H9 (cell line): ENCODE results near the gene IZUMO1. TPM values are rescaled to one million over a fixed set of nuclear protein-coding genes. Genes with fewer than 3 reads are reported as not detected.
A peak's percentile ranks its signal among the peaks of the same experiment; 100 is the strongest.
"Not testable (repeated sequence)": the region's sequence is repeated elsewhere in the genome, so short reads cannot be mapped to it uniquely, and the experiment has no call there.

Experiments used
- DNase-seq: peaks from one replicate; pipeline ENCODE4 v3.0.0-alpha.2; 2017
- H2AFZ ChIP-seq: one replicate; pipeline ENCODE4 v1.6.1; 2013; ENCODE audit warnings: mild to moderate bottlenecking, low read length, control low read depth, moderate library complexity
- H2AK5ac ChIP-seq: 2 replicates; pipeline ENCODE4 v1.6.1; 2013; ENCODE audit warnings: low read length, control low read depth, mixed read lengths; ENCODE audit not compliant: insufficient read length
- H2BK120ac ChIP-seq: one replicate; pipeline ENCODE4 v1.6.1; 2013; ENCODE audit warnings: low read depth, mild to moderate bottlenecking, low read length, control low read depth, inconsistent platforms; ENCODE audit not compliant: poor library complexity, severe bottlenecking
- H2BK12ac ChIP-seq: 2 replicates; pipeline ENCODE4 v1.6.1; 2013; ENCODE audit warnings: low read length, control low read depth, mixed read lengths, low read depth; ENCODE audit not compliant: insufficient read length
- H2BK15ac ChIP-seq: 2 replicates; pipeline ENCODE4 v1.6.1; 2013; ENCODE audit warnings: low read depth, low read length, control low read depth
- H2BK20ac ChIP-seq: one replicate; pipeline ENCODE4 v1.6.1; 2013; ENCODE audit warnings: low read depth, mild to moderate bottlenecking, low read length, control low read depth, inconsistent platforms; ENCODE audit not compliant: poor library complexity, severe bottlenecking
- H2BK5ac ChIP-seq: 2 replicates; pipeline ENCODE4 v1.6.1; 2013; ENCODE audit warnings: low read length, control low read depth, mixed read lengths; ENCODE audit not compliant: insufficient read length
- H3K14ac ChIP-seq: 2 replicates; pipeline ENCODE4 v1.6.1; 2013; ENCODE audit warnings: low read length, control low read depth; ENCODE audit not compliant: insufficient read depth
- H3K18ac ChIP-seq: 2 replicates; pipeline ENCODE4 v1.6.1; 2013; ENCODE audit warnings: low read depth, mild to moderate bottlenecking, mixed read lengths, low read length, control low read depth; ENCODE audit not compliant: insufficient read length
- H3K23ac ChIP-seq: 2 replicates; pipeline ENCODE4 v1.6.1; 2013; ENCODE audit warnings: low read length, control low read depth, mixed read lengths, low read depth; ENCODE audit not compliant: insufficient read length
- H3K23me2 ChIP-seq: 2 replicates; pipeline ENCODE4 v1.6.1; 2013; ENCODE audit warnings: low read depth, mild to moderate bottlenecking, mixed read lengths, low read length, control low read depth; ENCODE audit not compliant: insufficient read length, poor library complexity, severe bottlenecking
- H3K27ac ChIP-seq: 2 replicates; pipeline ENCODE4 v1.5.1; 2013; ENCODE audit warnings: low read length, control low read depth, mixed read lengths, low read depth; ENCODE audit not compliant: insufficient read length
- H3K27me3 ChIP-seq: 2 replicates; pipeline ENCODE4 v1.6.1; 2013; ENCODE audit warnings: low read length, control low read depth, inconsistent platforms; ENCODE audit not compliant: insufficient read depth
- H3K4ac ChIP-seq: 2 replicates; pipeline ENCODE4 v1.6.1; 2013; ENCODE audit warnings: low read depth, mild to moderate bottlenecking, control low read depth, inconsistent platforms, low read length, moderate library complexity
- H3K4me1 ChIP-seq: 2 replicates; pipeline ENCODE4 v1.6.1; 2013; ENCODE audit warnings: low read length, control low read depth, inconsistent platforms; ENCODE audit not compliant: insufficient read depth
- H3K4me2 ChIP-seq: 2 replicates; pipeline ENCODE4 v1.6.1; 2013; ENCODE audit warnings: low read length, control low read depth, mixed read lengths; ENCODE audit not compliant: insufficient read length, insufficient read depth
- H3K56ac ChIP-seq: 2 replicates; pipeline ENCODE4 v1.6.1; 2013; ENCODE audit warnings: low read depth, mild to moderate bottlenecking, mixed read lengths, low read length, control low read depth; ENCODE audit not compliant: insufficient read length
- H3K79me1 ChIP-seq: 2 replicates; pipeline ENCODE4 v1.6.1; 2013; ENCODE audit warnings: low read depth, mild to moderate bottlenecking, moderate library complexity, low read length, control low read depth, inconsistent platforms; ENCODE audit not compliant: insufficient read depth, poor library complexity, severe bottlenecking
- H3K79me2 ChIP-seq: 2 replicates; pipeline ENCODE4 v1.6.1; 2013; ENCODE audit warnings: low read length, control low read depth, inconsistent platforms; ENCODE audit not compliant: insufficient read depth
- H3K9ac ChIP-seq: 2 replicates; pipeline ENCODE4 v1.6.1; 2013; ENCODE audit warnings: low read length, control low read depth, mixed read lengths; ENCODE audit not compliant: insufficient read length; ENCODE audit errors: extremely low read depth
- H3K9me3 ChIP-seq: one replicate; pipeline ENCODE4 v1.6.1; 2013; ENCODE audit warnings: low read depth, low read length, inconsistent platforms; ENCODE audit not compliant: control insufficient read depth
- H3T11ph ChIP-seq: one replicate; pipeline ENCODE4 v1.6.1; 2013; ENCODE audit warnings: mild to moderate bottlenecking, low read length, control low read depth, inconsistent platforms
- H4K20me1 ChIP-seq: one replicate; pipeline ENCODE4 v1.6.1; 2013; ENCODE audit not compliant: control insufficient read depth, insufficient read length, insufficient read depth
- H4K5ac ChIP-seq: 2 replicates; pipeline ENCODE4 v1.6.1; 2013; ENCODE audit warnings: low read depth, mild to moderate bottlenecking, mixed read lengths, low read length, control low read depth; ENCODE audit not compliant: insufficient read length
- H4K8ac ChIP-seq: replicated peaks from 2 replicates; pipeline ENCODE4 v1.6.1; 2013; ENCODE audit warnings: low read length, control low read depth, mixed read lengths, low read depth; ENCODE audit not compliant: insufficient read length
- H4K91ac ChIP-seq: 2 replicates; pipeline ENCODE4 v1.6.1; 2013; ENCODE audit warnings: low read depth, mild to moderate bottlenecking, moderate library complexity, mixed read lengths, low read length, control low read depth; ENCODE audit not compliant: insufficient read length
- H3K27ac Mint-ChIP-seq, 3 experiments: 2 replicates in 2 of 3; 3 replicates in 1 of 3; pipeline ENCODE4 v1.8.0; 2020 to 2021; ENCODE audit warnings: mixed read lengths in 3 of 3, mild to moderate bottlenecking in 1 of 3, moderate library complexity in 1 of 3
- H3K27me3 Mint-ChIP-seq: 2 replicates; pipeline ENCODE4 v1.8.0; 2021; ENCODE audit warnings: low read depth, mild to moderate bottlenecking, moderate library complexity, mixed read lengths
- H3K36me3 Mint-ChIP-seq, 3 experiments: 2 replicates in 2 of 3; 3 replicates in 1 of 3; pipeline ENCODE4 v1.8.0; 2020 to 2021; ENCODE audit warnings: low read depth in 3 of 3, mixed read lengths in 3 of 3; ENCODE audit not compliant: insufficient read depth in 1 of 3
- H3K4me1 Mint-ChIP-seq, 2 experiments: 2 replicates each; pipeline ENCODE4 v1.8.0; 2020; ENCODE audit warnings: mixed read lengths in 2 of 2
- H3K4me3 Mint-ChIP-seq, 2 experiments: 2 replicates in 1 of 2; 3 replicates in 1 of 2; pipeline ENCODE4 v1.8.0; 2020 to 2021; ENCODE audit warnings: mild to moderate bottlenecking in 2 of 2, mixed read lengths in 2 of 2, moderate library complexity in 1 of 2
- H3K9me3 Mint-ChIP-seq, 2 experiments: 2 replicates in 1 of 2; 3 replicates in 1 of 2; pipeline ENCODE4 v1.8.0; 2020; ENCODE audit warnings: mild to moderate bottlenecking in 2 of 2, mixed read lengths in 2 of 2, moderate library complexity in 1 of 2
- CTCF ChIP-seq: fragments of 200-600 bp; sonication (generic); conservative IDR thresholded peaks from 3 replicates; pipeline ENCODE4 v1.8.0; 2021; ENCODE audit warnings: antibody characterized with exemption, mild to moderate bottlenecking
- WGBS: extraction: QIAGEN DNeasy Blood & Tissue Kit; methylation state at CpG from one replicate; pipeline ENCODE4 v1.1.7; 2013; ENCODE audit warnings: missing lambda C conversion rate, low lambda C conversion rate, mixed read lengths; ENCODE audit not compliant: insufficient read length; ENCODE audit errors: extremely low coverage; 5-methylcytosine and 5-hydroxymethylcytosine counted together
- total RNA-seq: library from RNA; stranded (reverse); gene quantifications from 2 replicates; pipeline ENCODE4 v1.2.1, GENCODE V29; 2021

Gene IZUMO1
- total RNA-seq, 1 experiment from 2014 or later: 3.7 TPM

GRCh38 chr19:48768994-48769713 is 22.4 kb upstream of the IZUMO1 start:
- peaks cover 8% of the 10 kb centered on the region for H3K27me3 Mint-ChIP-seq
- Histone ChIP-seq H3K9me3 (no peaks in the 10 kb centered on the region), H3K27ac (no peak overlapping the region), H3T11ph (no peak overlapping the region), H3K56ac (no peak overlapping the region), H3K14ac (no peak overlapping the region), H3K4me2 (no peak overlapping the region), H3K4ac (no peak overlapping the region), H4K5ac (no peak overlapping the region), H3K4me1 (no peaks in the 10 kb centered on the region), H2BK5ac (no peak overlapping the region), H3K18ac (no peak overlapping the region), H2AFZ (no peak overlapping the region), H3K79me1 (no peaks in the 10 kb centered on the region), H2AK5ac (no peak overlapping the region), H4K91ac (no peak overlapping the region), H4K20me1 (no peaks in the 10 kb centered on the region), H3K79me2 (no peaks in the 10 kb centered on the region), H2BK15ac (no peak overlapping the region), H3K9ac (no peak overlapping the region), H4K8ac (no peak overlapping the region), H2BK120ac (no peak overlapping the region), H3K23ac (no peak overlapping the region), H2BK12ac (no peak overlapping the region), H3K23me2 (no peaks in the 10 kb centered on the region), H3K27me3 (no peaks in the 10 kb centered on the region), H2BK20ac (no peak overlapping the region)
- no peak for TF ChIP-seq CTCF
- no peak overlapping the region for H3K4me3 Mint-ChIP-seq
- H3K9me3 Mint-ChIP-seq: no peaks in the 10 kb centered on the region
- no peaks in the 10 kb centered on the region for H3K36me3 Mint-ChIP-seq
- H3K27ac Mint-ChIP-seq: no peak overlapping the region
- 100% methylated on average over 1 of the region's 11 CpGs for WGBS
- no peak for DNase-seq
- H3K4me1 Mint-ChIP-seq: peaks cover 7 to 12% of the 10 kb centered on the region in 2 experiments

- H3K79me1 ChIP-seq, H3K9me3 Mint-ChIP-seq, H3K27me3 ChIP-seq, DNase-seq, H3K79me2 ChIP-seq, H3K4ac ChIP-seq, H2BK20ac ChIP-seq, H3K4me3 Mint-ChIP-seq, H3K4me2 ChIP-seq, H4K20me1 ChIP-seq, H3K56ac ChIP-seq, H4K91ac ChIP-seq, H3K23me2 ChIP-seq, H2AFZ ChIP-seq, H3K9me3 ChIP-seq, H2BK5ac ChIP-seq, H2BK15ac ChIP-seq, H4K8ac ChIP-seq, H3K14ac ChIP-seq, H3K27ac ChIP-seq, H3K9ac ChIP-seq, H3K23ac ChIP-seq, H3K4me1 ChIP-seq, H3T11ph ChIP-seq, H2BK120ac ChIP-seq, H3K18ac ChIP-seq, H4K5ac ChIP-seq, H2BK12ac ChIP-seq, H3K36me3 Mint-ChIP-seq, H2AK5ac ChIP-seq: not testable (repeated sequence)
- H3K4me1 Mint-ChIP-seq: peaks cover 7 to 12% of the 10 kb centered on the region in 2 experiments
- peaks cover 10% of the 10 kb centered on the region for H3K27me3 Mint-ChIP-seq
- no CpG with 5 or more reads among the region's 6 CpGs for WGBS
- peak overlapping the region in 2 of 3 experiments; percentile 28 to 29; a peak in 1 of 7 replicates for H3K27ac Mint-ChIP-seq
These were observed 21.6 kb upstream of the IZUMO1 start for GRCh38 chr19:48768171-48768753.
